T-helper 1 cell treated with Interleukin-12 subunit alpha and Interleukin-12 subunit beta and Interleukin-4 antibody, amounts not matched to agents 30 ng/mL and 1 ng/mL, for 36 hours (primary cell): ENCODE results near the gene CACNA1B. TPM values are rescaled to one million over a fixed set of nuclear protein-coding genes. Genes with fewer than 3 reads are reported as not detected.

Source experiments
- intact Hi-C: fragments of 100-400 bp; cut with micrococcal nuclease; formaldehyde crosslinking; loops from one replicate; pipeline ENCODE4 v1.15.1; 2024
- total RNA-seq: library from RNA; stranded (reverse); gene quantifications from 2 replicates; pipeline ENCODE4 v1.2.3, GENCODE V29; 2022

The CACNA1B gene
- total RNA-seq, 1 donor from 2014 or later, result 0.07 TPM

- intact Hi-C loops, result no loop called here
Observed at GRCh38 chr9:138095813-138096518, 218.4 kb downstream of the CACNA1B start.

DNA sequence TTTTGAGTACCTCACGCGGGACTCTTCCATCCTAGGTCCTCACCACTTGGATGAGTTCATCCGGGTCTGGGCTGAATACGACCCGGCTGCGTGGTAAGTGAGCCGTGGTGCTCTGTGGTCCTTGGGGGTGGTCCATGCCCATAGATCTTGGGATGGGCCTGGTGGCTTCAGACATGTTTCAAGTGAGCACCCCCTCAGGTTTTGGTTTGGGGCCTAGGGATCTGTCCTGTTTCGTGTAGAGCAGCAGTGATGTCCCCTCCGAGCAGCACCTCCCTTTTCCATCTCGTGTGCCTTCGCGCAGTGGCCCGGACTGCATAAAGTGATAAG, 218.9 kb downstream of the CACNA1B start:
- intact Hi-C loops, result no loop called here

DNA sequence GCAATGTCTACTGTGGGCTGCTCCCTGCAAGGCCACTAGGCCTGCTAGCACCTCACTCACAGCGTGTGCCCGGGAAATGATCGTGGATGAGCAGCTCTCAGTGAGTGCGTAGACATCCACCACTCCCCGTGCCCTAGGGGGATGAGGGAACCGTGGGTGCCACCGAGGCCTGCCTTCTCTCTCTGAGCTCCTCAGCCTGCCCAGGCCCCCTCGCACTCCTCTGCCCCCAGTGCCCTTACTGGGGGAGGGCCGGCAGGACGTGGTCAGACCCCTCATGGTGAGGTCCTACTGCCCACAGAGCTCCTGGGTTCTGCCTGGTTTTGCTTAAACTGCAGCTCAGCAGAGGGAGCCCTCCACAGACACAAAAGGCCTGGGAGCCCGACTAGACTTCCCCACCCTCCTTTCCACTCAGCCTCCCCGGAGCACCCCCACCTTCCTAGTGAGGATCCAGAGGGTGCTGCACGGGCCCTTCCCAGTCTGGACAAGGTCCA, 220.0 kb downstream of the CACNA1B start:
- intact Hi-C loops, result no loop called here

- intact Hi-C loops, result no loop called here
Observed at GRCh38 chr9:138098116-138098907, 220.7 kb downstream of the CACNA1B start.

DNA sequence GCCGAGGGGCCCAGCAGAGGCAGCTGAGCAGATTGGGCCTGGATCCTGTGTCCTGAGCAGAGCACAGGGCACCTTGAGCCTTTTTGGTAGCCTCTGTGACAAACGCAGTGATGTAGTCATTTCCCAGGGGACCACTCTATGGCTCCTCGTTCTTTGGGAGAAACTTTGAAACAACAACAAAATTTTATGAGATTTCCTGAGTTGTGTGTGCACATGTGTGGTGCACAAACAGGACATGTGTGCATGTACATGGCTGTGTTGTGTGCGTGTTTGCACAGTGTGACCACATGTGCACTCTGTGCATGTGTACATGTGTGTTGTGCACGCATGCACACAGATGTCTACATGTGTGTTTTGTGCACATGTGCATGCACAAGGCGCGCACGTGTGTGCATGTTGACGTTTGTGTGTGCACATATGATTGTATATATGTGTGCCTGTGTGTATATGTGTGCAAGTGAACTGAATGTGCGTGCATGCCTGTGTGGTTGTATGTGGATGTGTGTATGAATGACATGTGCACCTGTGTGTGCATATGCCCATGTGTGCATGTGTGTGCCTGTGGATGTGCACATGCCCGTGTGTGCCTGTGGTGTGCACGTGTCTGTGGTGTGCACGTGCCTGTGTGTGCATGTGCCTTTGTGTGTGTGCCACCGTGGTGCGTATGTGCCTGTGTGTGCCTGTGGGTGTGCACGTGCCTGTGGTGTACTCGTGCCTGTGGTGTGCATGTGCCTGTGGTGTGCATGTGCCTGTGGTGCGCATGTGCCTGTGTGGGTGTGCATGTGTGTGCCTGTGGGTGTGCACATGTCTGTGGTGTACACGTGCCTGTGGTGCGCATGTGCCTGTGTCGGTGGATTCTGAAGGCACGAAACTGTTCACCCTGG, 221.6 kb downstream of the CACNA1B start:
- intact Hi-C loops, result no loop called here

DNA sequence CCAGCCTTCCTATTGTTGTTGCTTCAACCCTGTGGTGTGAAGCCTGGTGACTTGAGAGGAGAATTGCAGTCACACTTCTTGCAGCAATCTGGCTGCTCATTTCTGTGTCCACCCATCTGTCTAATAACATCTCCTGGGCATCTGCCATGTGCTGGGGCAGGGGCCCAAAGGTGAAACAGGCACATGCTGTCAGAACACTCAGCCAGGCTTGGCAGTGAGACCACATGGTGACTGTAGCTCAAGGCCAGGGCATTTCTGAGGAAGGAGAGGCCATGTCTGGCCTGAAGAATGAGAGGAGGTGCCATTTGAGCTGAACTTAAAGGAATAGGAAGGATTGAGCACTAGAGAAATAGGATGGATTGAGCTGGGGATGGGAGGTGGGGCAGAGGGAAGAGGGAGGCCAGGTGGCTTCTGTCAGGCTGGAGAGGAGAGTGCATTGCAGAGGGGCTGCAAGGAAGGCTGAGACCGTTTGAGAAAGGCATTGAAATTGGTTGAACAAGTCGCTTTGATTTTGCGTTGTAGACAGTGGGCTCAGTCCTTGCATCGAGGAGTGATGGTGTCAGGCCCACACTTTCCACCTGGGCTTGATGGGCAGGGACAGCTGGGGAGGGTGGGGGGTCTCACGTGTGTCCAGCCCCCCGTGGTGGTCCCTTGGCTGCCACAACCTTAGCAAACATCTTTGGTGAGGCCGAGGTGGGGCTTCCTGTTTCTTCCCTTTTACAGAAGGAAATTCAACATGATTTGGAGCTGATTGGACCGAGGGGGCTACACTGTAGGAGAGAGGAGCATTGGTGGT, 222.4 kb downstream of the CACNA1B start:
- intact Hi-C loops, result loop anchor here (10.0 kb wide), 1 partner anchor 425 kb away; no protein-coding TSS in a partner anchor

- intact Hi-C loops, result loop anchor here (10.0 kb wide), 1 partner anchor 426 kb away; no protein-coding TSS in a partner anchor
Observed at GRCh38 chr9:138100711-138101350, 223.2 kb downstream of the CACNA1B start.

DNA sequence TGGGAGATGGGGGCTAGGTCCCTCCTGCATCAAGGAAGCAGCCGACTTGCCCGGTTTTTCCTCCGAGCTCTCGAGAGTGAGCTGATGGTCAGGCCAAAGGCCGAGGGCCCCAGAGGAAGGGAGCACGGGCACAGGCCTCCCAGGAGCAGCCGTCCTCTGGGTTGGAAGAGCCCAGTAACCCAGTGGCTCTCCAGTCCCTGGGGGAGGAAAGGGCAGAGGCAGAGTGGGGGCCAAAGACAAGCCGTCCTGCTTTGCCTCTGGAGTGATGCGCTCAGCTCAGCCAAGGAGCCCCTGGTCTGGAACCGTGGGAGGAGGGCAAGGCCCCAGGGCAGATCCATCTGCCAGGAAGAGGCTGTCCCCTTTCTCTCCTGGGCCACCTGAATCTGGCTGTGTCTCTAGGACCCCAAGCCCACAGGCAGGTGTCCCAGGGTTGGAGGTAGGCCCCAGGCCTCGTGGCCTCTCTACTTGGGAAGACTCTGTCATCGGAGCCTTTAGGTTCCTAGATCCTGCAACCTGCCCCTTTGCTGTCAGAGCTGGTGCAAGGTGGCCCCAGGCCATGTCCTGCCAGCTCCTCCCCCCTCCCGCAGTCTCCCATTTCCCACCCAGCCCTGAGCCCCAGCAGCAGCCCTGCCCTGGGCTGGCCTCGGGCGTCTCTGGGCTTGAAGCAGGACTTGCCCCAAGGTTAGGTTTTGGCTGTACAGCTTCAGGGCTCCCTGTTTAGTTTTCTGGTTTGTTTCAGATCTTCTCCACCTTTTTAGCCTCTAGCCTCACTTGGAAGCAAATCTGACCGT, 224.1 kb downstream of the CACNA1B start:
- intact Hi-C loops, result loop anchor here (10.0 kb wide), 1 partner anchor 427 kb away; no protein-coding TSS in a partner anchor

GRCh38 chr9:138102246-138103051, 224.9 kb downstream of the CACNA1B start:
- intact Hi-C loops, result loop anchor here (10.0 kb wide), 1 partner anchor 428 kb away; no protein-coding TSS in a partner anchor

GRCh38 chr9:138103111-138103848, 225.7 kb downstream of the CACNA1B start:
- intact Hi-C loops, result loop anchor here (10.0 kb wide), 1 partner anchor 428 kb away; no protein-coding TSS in a partner anchor

GRCh38 chr9:138103849-138104206, 226.2 kb downstream of the CACNA1B start:
- intact Hi-C loops, result loop anchor here (10.0 kb wide), 1 partner anchor 429 kb away; no protein-coding TSS in a partner anchor

DNA sequence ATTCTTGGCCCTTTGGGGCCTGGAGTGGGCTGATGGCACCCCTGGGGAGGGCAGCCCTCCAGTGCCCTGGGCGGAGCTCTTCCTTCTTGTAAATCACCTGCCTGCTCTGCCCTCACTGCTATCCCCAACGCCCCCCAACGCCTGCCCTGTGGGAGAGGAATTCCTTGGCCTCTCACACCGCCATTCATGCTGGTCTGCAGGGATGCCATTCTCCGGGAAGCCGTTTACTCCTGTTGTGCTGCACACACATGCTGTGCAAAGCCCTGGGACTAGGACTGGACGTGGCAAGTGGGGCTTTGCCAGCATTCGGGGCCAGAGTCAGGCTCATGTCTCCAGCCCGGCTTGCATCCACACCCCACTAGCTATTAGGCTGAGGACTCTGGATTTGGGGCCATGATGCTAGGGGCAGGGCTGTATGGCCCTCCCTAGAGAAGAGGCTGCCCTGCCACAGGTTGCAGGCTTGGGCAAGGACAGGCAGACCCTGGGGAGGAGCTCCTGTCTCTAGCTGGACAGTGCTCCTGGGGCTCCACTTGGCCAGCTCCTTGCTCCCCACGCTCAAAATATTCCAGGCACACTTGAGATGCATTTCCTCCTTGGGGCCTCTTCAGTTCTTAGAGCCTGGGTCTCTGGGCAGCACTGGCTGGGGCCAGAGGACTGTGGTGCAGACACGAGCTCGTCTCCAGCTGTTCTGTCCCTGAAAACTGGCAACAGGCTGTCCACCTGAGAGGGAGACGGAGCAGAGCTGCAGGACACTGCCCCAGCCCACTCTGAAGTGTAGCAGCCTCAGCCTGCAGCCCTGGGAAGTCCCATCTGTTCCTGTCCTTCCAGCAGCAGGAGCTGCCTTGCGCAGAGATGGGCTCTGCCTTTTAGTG, 226.9 kb downstream of the CACNA1B start:
- intact Hi-C loops, result loop anchor here (10.0 kb wide), 1 partner anchor 430 kb away; no protein-coding TSS in a partner anchor

DNA sequence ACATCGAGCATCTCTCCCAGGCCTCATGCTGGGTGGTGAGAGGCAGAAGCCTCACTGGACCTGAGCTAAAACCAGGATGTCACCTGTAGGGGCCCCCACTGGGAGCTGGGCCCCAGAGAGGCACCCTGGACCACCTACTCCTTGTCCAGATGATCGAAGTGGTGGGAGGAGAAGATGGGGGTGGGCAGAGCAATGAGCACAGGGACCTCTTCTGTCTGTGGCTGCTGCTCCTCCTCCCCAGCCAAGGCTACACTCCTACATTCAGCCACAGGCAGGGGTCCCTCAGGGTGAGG, 227.5 kb downstream of the CACNA1B start:
- intact Hi-C loops, result loop anchor here (10.0 kb wide), 1 partner anchor 430 kb away; no protein-coding TSS in a partner anchor

GRCh38 chr9:138105561-138106505, 228.3 kb downstream of the CACNA1B start:
- intact Hi-C loops, result loop anchor here (10.0 kb wide), 1 partner anchor 431 kb away; no protein-coding TSS in a partner anchor

DNA sequence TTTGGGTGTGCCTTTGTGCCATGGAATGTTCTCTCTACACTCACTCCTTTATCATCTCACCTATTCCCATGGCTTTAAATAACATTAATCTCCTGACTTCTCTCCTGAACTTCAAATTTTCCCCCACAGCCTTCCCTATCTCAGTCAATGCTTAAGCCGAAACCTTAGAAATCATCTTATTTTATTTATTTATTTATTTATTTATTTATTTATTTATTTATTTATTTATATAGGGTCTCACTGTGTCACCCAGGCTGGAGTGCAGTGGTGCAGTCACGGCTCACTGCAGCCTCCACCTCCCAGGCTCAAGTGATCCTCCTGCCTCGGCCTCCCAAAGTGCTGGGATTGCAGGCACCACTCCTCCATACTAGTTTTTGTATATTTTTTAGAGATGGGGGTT, 229.5 kb downstream of the CACNA1B start:
- intact Hi-C loops, result loop anchor here (10.0 kb wide), 1 partner anchor 432 kb away; no protein-coding TSS in a partner anchor
